HG02610 (cell line): ENCODE measurements around the gene FCGR3B.
"Not testable (repeated sequence)": the region's sequence is repeated elsewhere in the genome, so short reads cannot be mapped to it uniquely, and the experiment has no call there.

Experiments
- ATAC-seq: cut with Tn5 transposase; IDR thresholded peaks from one replicate; pipeline ENCODE4 v1.9.1; 2021; ENCODE audit warnings: mild to moderate bottlenecking, moderate library complexity; ENCODE audit not compliant: unreplicated experiment

Gene FCGR3B

DNA sequence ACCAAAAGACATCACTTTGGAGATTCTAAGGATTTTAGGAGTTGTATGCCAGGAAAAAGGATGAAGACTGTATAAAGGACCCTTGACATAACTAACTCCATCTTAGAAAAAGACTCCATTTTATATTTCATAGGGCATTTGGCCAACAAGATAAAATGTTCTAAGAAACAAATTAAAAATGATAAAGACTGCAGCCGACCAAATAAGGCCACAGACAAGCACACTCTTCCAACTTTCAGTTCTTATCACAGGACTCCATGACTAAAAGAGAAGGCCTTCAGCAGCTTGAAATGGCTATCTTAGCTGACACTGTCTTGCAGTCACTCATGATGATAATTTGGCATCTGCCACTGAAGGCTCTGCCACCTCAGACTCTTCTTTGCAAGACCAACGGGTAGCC lies 8.2 kb upstream of the FCGR3B start:
- ATAC-seq, result not testable (repeated sequence)

GRCh38 chr1:161638251-161638993 lies 7.4 kb upstream of the FCGR3B start:
- ATAC-seq, result not testable (repeated sequence)

DNA sequence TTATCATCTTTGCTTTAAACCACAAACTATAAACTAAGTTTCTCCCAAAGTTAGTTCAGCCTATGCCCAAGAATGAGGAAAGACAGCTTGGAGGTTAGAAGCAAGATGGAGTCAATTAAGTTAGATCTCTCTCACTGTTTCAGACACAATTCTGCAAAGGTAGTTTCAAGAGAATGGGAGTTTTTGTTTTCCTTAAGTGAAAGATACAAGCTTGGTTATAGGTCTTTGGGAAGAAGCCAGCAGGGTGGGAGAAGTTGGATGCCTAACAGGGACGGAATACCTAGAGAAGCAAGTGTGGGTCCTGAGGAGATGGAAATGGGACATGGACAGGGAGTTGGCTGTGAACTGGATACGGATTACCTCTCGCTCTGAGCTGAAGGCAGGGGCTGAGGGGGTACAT lies 6.0 kb upstream of the FCGR3B start:
- not testable (repeated sequence) for ATAC-seq

DNA sequence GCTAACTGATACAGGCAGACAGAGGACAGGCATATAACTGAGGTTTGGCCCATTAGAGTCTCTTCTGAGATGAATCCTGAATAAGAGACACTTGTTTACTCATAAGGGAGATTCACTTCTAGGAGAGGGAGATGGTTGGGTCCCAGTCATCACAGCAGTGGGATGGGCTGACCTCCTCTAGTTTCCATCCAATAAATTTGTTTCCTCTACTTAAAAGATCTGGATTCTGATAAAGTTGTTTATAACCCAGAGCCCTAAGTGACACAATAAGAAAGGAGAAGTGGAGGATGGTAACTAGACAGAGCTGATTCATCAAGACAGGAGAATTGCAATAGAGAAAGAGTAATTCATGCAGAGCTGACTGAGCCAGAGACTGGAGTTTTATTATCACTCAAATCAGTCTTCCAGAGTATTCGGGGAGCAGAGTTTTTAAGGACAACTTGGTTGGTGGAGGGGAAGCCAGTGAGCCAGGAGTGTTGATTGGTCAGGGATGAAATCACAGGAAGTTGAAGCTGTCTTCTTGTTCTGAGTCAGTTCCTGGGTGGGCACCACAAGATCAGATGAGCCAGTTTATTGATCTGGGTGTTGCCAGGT lies 5.3 kb upstream of the FCGR3B start:
- not testable (repeated sequence) for ATAC-seq

- ATAC-seq, result not testable (repeated sequence)
Observed at GRCh38 chr1:161634993-161635392, 4.0 kb upstream of the FCGR3B start.

DNA sequence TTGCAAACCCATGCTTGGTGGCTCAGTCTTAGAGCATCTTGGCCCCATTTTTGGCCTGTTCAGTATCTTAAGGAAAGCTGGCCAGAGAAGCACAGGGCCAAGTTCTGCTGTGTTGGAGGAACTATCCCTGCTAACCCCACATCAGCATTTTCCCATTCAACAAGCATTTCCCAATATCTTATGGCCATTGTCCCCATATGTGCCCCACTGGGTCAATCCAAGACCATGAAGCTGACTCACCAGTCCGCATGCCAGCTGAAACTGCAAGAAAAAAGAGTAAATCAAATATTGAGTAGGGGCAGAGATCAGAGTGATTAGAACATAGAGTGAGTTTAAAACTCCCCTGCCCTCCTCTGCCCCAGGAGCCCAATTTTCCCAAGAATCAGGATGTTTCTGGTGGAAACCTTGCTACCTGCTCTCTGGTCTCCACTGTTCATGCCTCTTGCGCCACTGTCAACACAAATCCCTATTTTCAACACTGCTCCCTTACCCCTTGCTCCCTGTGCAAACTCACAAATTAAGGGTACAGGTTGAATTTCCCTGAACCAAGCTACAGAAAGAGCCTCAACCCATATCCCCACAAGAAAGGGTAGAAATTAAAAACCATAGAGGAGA lies 741 bp downstream of the FCGR3B start:
- ATAC-seq, result not testable (repeated sequence)

GRCh38 chr1:161626445-161627146 lies 4.4 kb downstream of the FCGR3B start:
- not testable (repeated sequence) for ATAC-seq

DNA sequence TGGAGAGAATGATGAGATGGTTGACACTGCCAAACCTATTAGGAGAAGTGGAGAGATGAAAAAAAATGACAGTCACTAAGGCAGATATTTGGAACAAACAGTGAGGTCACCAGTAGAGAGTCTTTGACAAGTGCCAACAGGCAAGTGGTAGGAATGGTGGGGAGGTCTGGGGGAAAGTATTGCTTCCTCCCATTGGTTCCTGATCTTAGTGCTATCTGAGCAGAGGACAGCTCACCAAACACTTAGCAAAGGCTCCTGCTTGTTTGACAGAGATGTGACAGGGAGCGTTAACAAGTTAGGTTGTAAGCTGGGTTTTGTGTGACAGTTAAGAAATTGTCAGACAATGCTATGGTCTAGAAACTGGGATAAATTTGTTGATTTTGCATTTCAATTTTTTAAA lies 6.4 kb downstream of the FCGR3B start:
- not testable (repeated sequence) for ATAC-seq

- ATAC-seq, result peak; percentile 47
Observed at GRCh38 chr1:161623401-161624051, 7.5 kb downstream of the FCGR3B start.

DNA sequence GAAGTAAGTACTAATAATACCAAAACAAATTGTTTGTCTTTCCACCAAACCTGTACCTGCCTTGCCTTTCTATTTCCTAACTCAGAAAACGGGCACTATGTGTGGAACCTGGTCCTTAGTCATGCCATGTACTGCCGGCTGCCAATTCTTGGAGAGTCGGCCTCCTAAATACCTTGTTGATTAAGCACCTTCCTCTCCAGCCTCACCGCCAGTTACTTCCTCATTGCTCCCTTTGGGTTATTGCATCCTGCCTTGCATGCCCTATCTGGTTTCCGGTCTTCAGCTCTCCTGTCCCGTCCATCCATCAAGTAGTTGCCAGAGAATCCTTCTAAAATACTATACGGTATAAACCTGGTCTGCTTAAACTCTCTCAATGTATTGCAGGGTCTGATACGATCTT lies 8.9 kb downstream of the FCGR3B start:
- peak; percentile 18 for ATAC-seq

- ATAC-seq, result peak; percentile 35
Observed at GRCh38 chr1:161621181-161622000, 9.6 kb downstream of the FCGR3B start.

DNA sequence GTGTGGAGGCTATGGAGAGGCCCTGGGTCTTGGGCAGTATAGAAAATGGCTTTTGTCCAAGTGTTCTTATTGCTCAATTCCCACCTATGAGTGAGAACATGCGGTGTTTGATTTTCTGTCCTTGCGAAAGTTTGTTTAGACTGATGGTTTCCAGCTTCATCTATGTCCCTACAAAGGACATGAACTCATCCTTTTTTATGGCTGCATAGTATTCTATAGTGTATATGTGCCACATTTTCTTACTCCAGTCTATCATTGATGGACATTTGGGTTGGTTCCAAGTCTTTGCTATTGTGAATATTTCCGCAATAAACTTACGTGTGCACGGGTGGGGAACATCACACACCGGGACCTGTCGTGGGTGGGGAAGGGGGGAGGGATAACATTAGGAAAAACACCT lies 10.6 kb downstream of the FCGR3B start:
- ATAC-seq, result not testable (repeated sequence)

GRCh38 chr1:161618517-161618916 lies 12.5 kb downstream of the FCGR3B start:
- not testable (repeated sequence) for ATAC-seq

DNA sequence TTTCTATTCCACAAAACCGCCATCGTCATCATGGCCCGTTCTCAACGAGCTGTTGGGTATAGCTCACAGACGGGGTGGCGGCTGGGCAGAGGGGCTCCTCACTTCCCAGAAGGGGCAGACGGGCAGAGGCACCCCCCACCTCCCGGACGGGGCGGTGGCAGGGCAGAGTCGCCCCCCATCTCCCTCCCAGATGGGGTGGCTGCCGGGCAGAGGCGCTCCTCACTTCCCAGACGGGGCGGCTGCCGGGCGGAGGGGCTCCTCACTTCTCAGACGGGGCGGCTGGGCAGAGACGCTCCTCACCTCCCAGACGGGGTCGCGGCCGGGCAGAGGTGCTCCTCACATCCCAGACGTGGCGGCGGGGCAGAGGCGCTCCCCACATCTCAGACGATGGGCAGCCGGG lies 14.6 kb downstream of the FCGR3B start:
- ATAC-seq, result not testable (repeated sequence)

DNA sequence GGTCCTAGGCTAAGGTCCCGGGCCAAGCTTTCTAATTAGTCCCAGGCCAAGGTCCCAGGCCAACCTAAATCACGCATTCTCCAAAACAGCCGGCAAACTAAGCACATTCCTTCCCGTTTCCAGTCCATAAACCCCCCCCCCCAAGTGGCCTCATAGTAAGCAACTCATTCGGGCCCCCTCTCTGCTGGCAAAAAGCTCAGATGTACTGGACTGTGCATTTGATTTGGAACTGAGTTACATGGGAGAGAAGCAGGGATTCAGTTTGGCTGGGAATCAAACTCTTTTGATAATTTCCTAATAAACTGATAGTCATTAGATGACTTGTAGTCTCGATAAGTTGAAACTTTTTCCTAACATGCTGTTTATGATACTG lies 17.8 kb downstream of the FCGR3B start:
- not testable (repeated sequence) for ATAC-seq

DNA sequence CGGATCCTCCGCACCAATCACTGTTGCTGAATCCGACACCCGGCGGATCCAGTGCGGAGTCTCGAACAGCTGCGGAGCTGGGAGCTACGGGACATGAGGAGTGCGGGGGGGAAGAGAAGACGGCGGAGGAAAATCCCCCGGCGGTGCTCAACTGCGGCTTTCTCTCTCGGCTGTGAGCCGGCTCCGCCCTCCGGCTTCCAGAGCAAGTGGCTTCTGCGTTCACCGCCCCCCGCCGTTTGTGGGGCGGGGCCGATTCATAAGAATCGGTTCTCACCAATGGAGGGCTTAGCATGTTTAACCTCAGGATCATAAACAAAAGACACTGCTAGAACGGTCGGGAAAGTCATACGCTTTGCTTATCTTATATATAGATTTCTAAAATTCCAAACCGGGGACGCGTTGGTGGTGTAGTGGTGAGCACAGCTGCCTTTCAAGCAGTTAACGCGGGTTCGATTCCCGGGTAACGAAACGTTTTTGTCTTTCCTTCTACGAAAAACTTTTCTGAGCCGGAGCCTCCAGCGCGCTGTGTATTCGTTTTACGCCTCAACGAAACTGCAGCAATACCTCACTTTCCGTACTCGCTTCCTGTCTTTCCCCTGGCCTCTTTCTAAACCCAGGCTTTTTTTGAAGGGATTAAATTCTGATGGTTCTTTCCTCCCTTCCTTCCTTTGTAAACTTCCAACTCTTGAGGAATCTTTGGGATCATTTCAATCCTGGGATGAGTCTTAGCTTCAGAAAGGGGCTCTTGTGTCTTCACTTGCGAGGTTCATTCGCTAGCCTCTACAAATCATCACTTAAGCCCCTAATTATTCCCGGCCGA lies 18.4 kb downstream of the FCGR3B start:
- peak; percentile 91 for ATAC-seq

DNA sequence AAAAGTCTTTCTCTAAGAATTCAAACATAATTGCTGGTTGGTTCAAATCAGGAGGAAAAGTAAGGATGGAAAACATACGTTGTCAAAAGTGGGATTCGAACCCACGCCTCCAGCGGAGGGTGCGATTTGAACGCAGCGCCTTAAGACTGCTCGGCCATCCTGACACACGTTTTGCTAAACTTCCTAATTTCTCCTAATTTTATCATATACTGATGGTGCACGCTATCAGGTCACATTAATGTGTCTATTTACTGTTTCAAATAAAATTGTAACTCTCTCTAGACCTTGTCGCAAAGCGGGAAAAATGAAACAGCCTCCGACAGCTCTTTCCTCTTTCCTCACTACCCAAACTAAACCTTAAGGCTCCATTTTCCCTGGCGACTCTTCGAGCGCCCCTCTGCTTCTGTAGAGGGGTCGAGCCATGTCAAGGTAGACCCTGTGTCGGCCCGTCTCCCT lies 19.1 kb downstream of the FCGR3B start:
- ATAC-seq, result peak; percentile 1

GRCh38 chr1:161610198-161610597 lies 20.8 kb downstream of the FCGR3B start:
- not testable (repeated sequence) for ATAC-seq
